ENCODE data around the gene UFD1. TPM values are rescaled to one million over a fixed set of nuclear protein-coding genes. Genes with fewer than 3 reads are reported as not detected.

The UFD1 gene
- total RNA-seq, 1 experiment from 2014 or later: 74.4 TPM

- H3K4me2 ChIP-seq (ENCODE audit: insufficient read depth, insufficient read length, low read length): no peak overlapping the region
- H3K4me1 Mint-ChIP-seq: peaks cover 8 to 13% of the 10 kb centered on the region in 2 experiments; a peak in 3 of 4 replicates
- H3K9me3 Mint-ChIP-seq: no peaks in the 10 kb centered on the region
- H4K20me1 ChIP-seq (ENCODE audit: control insufficient read depth, insufficient read depth, insufficient read length): no peaks in the 10 kb centered on the region
- peaks cover 0 to 10% (median 6%) of the 10 kb centered on the region in 3 experiments; a peak in 3 of 7 replicates for H3K36me3 Mint-ChIP-seq (ENCODE audit: insufficient read depth in 1 of 3, low read depth in 3 of 3)
- no peak overlapping the region for H3K23ac ChIP-seq (ENCODE audit: insufficient read length, low read depth, low read length)
- H3K9ac ChIP-seq (ENCODE audit: extremely low read depth, insufficient read length, low read length): no peak overlapping the region
- H4K91ac ChIP-seq (ENCODE audit: insufficient read length, low read depth, low read length): no peak overlapping the region
- no peak overlapping the region; a peak in 1 of 5 replicates for H3K4me3 Mint-ChIP-seq
- H4K5ac ChIP-seq (ENCODE audit: insufficient read length, low read depth, low read length): no peak overlapping the region
- no peak overlapping the region for H3K18ac ChIP-seq (ENCODE audit: insufficient read length, low read depth, low read length)
- no CpG with 5 or more reads among the region's 3 CpGs for WGBS (ENCODE audit: extremely low coverage, insufficient read length, low lambda C conversion rate)
- TF ChIP-seq CTCF (conservative IDR thresholded peaks at IDR 0.05): no peak
- no peak overlapping the region for H4K8ac ChIP-seq (replicated peaks; ENCODE audit: insufficient read length, low read depth, low read length)
- no peaks in the 10 kb centered on the region for H3K4me1 ChIP-seq (ENCODE audit: insufficient read depth, low read length)
- no peak overlapping the region for H2BK120ac ChIP-seq (ENCODE audit: low read depth, low read length, poor library complexity, severe bottlenecking)
- no peak overlapping the region for H3K4ac ChIP-seq (ENCODE audit: low read depth, low read length)
- no peaks in the 10 kb centered on the region for H3K79me2 ChIP-seq (ENCODE audit: insufficient read depth, low read length)
- no peak overlapping the region for H3K14ac ChIP-seq (ENCODE audit: insufficient read depth, low read length)
- H3K27me3 Mint-ChIP-seq (ENCODE audit: low read depth): peaks cover 74% of the 10 kb centered on the region
- peaks cover 4% of the 10 kb centered on the region; the same call in 1 of the 2 replicates for H3K27me3 ChIP-seq (ENCODE audit: insufficient read depth, low read length)
- no peak overlapping the region for H3T11ph ChIP-seq (ENCODE audit: low read length)
- no peak overlapping the region for H2BK15ac ChIP-seq (ENCODE audit: low read depth, low read length)
- DNase-seq: no peak
- H2AFZ ChIP-seq (ENCODE audit: low read length): no peak overlapping the region
- no peaks in the 10 kb centered on the region for H3K9me3 ChIP-seq (ENCODE audit: control insufficient read depth, low read depth, low read length)
- H3K23me2 ChIP-seq (ENCODE audit: insufficient read length, low read depth, low read length, poor library complexity, severe bottlenecking): peaks cover 14% of the 10 kb centered on the region
- H2BK12ac ChIP-seq (ENCODE audit: insufficient read length, low read depth, low read length): no peak overlapping the region
- H3K27ac ChIP-seq (ENCODE audit: insufficient read length, low read depth, low read length): no peak overlapping the region
- H2BK5ac ChIP-seq (ENCODE audit: insufficient read length, low read length): no peak overlapping the region
- H3K27ac Mint-ChIP-seq: no peak overlapping the region
- H2AK5ac ChIP-seq (ENCODE audit: insufficient read length, low read length): no peak overlapping the region
- no peaks in the 10 kb centered on the region for H3K79me1 ChIP-seq (ENCODE audit: insufficient read depth, low read depth, low read length, poor library complexity, severe bottlenecking)
- H3K56ac ChIP-seq (ENCODE audit: insufficient read length, low read depth, low read length): no peak overlapping the region
- no peak overlapping the region for H2BK20ac ChIP-seq (ENCODE audit: low read depth, low read length, poor library complexity, severe bottlenecking)
Measured at GRCh38 chr22:19525666-19526065, 46.7 kb upstream of the UFD1 start.

Data from H9 (cell line).